ENCODE results near the gene CCDC172. TPM values are rescaled to one million over a fixed set of nuclear protein-coding genes. Genes with fewer than 3 reads are reported as not detected.

The CCDC172 gene
- polyA plus RNA-seq, 2 of the 4 experiments (the other 2 are of a cell fraction), result not detected

DNA sequence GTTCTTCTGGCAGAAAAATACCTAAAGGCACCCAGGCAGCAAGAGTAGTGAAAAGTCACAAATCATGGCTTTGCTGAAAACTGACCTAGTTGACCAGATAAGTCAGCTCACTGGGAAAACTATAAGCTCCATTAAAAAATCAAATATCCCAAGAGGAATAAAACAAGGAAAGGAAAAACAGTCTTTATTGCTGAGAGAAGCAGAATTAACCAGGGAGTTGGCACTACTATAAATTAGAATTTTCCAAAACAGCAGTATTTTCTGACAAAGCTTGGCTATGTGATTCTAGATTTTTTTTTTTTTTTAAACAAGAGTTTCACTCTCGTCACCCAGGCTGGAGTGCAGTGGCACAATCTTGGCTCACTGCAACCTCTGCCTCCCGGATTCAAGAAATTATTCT is 12.6 kb downstream of the CCDC172 start (continued):
- TF ChIP-seq BCL3 (IDR thresholded peaks at IDR 0.05) (no peak), NR3C1 (IDR thresholded peaks at IDR 0.05) (no peak), RNF2 (IDR thresholded peaks at IDR 0.05; ENCODE audit: borderline replicate concordance, low read depth) (no peak), KDM1A (IDR thresholded peaks at IDR 0.05; ENCODE audit: low read depth) (no peak), POLR2AphosphoS2 (conservative IDR thresholded peaks at IDR 0.05; ENCODE audit: low read length) (no peak), SMC3 (IDR thresholded peaks at IDR 0.05) (no peak), FOSB (CRISPR knock-in tag; IDR thresholded peaks at IDR 0.05) (no peak)
- TF ChIP-seq, protein P1, sequence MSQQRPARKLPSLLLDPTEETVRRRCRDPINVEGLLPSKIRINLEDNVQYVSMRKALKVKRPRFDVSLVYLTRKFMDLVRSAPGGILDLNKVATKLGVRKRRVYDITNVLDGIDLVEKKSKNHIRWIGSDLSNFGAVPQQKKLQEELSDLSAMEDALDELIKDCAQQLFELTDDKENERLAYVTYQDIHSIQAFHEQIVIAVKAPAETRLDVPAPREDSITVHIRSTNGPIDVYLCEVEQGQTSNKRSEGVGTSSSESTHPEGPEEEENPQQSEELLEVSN (IDR thresholded peaks at IDR 0.05; ENCODE audit: borderline replicate concordance, low read depth), result no peak

DNA sequence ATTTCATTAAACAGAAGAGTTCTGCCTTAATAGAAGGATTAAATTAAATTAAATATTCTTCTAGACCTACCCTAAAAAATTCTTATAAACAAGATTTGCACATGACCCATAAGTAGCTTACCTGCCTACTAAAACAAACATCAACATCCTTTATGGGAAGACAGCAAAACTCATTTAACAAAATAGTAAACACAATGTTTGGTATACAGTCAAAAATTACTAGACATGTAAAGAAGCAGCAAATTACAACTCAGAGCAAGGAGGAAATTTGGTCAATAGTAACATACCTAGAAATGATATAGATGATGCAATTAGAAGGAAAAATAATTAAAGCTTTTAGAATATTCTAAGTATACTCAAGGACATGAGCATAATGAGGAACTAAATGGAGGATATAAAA is 27.9 kb downstream of the CCDC172 start:
- no peak for TF ChIP-seq PHF8 (IDR thresholded peaks at IDR 0.05; ENCODE audit: borderline replicate concordance, low read depth)
- no peak for TF ChIP-seq EHF (CRISPR knock-in tag; IDR thresholded peaks at IDR 0.05)
- Histone ChIP-seq H3K27ac (no peak overlapping the region), H3K4me1 (no peaks in the 10 kb centered on the region), H3K4me2 (no peak overlapping the region), H3K9me3 (no peaks in the 10 kb centered on the region), H3K4me3 (no peak overlapping the region)
- ATAC-seq (no peak), FAIRE-seq (no peak), DNase-seq (ENCODE audit: low read depth in 1 of 2, low spot score in 1 of 2) (no peak)
- POLR2A ChIA-PET, result no interaction called here
- CTCF ChIA-PET, result no interaction called here

GRCh38 chr10:116353817-116354216 is 29.6 kb downstream of the CCDC172 start:
- Histone ChIP-seq H3K4me2 (no peak overlapping the region), H3K9me3 (no peaks in the 10 kb centered on the region), H3K4me3 (no peak overlapping the region), H3K27ac (no peak overlapping the region), H3K4me1 (no peaks in the 10 kb centered on the region)
- ATAC-seq (no peak), DNase-seq (ENCODE audit: low read depth in 1 of 2, low spot score in 1 of 2) (no peak), FAIRE-seq (no peak)
- ChIA-PET POLR2A (no interaction called here), CTCF (interaction anchor here (0.6 kb wide), 1 partner anchor 753 kb away, joined by 4 read pairs; no protein-coding TSS in a partner anchor)
- TF ChIP-seq RARB (CRISPR knock-in tag; IDR thresholded peaks at IDR 0.05) (no peak), ELK1 (IDR thresholded peaks at IDR 0.05; ENCODE audit: low read depth, low read length) (no peak), TP53 (CRISPR knock-in tag; IDR thresholded peaks at IDR 0.05) (no peak), HMGXB4 (CRISPR knock-in tag; IDR thresholded peaks at IDR 0.05; ENCODE audit: borderline replicate concordance) (no peak), BHLHE40 (IDR thresholded peaks at IDR 0.05; ENCODE audit: low read depth, low read length) (no peak)
- 24% methylated on average over 4 of the region's 4 CpGs for WGBS (ENCODE audit: missing lambda C conversion rate)

- DNase-seq (ENCODE audit: low read depth in 1 of 2, low spot score in 1 of 2) (no peak), ATAC-seq (no peak), FAIRE-seq (no peak)
- CTCF ChIA-PET, result no interaction called here
- TF ChIP-seq, protein P2, sequence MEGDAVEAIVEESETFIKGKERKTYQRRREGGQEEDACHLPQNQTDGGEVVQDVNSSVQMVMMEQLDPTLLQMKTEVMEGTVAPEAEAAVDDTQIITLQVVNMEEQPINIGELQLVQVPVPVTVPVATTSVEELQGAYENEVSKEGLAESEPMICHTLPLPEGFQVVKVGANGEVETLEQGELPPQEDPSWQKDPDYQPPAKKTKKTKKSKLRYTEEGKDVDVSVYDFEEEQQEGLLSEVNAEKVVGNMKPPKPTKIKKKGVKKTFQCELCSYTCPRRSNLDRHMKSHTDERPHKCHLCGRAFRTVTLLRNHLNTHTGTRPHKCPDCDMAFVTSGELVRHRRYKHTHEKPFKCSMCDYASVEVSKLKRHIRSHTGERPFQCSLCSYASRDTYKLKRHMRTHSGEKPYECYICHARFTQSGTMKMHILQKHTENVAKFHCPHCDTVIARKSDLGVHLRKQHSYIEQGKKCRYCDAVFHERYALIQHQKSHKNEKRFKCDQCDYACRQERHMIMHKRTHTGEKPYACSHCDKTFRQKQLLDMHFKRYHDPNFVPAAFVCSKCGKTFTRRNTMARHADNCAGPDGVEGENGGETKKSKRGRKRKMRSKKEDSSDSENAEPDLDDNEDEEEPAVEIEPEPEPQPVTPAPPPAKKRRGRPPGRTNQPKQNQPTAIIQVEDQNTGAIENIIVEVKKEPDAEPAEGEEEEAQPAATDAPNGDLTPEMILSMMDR (IDR thresholded peaks at IDR 0.05), result no peak
- no peak for TF ChIP-seq RCOR1 (IDR thresholded peaks at IDR 0.05; ENCODE audit: low read depth, low read length)
- no peak for TF ChIP-seq JUN (IDR thresholded peaks at IDR 0.05)
- TF ChIP-seq MAX (IDR thresholded peaks at IDR 0.05), result no peak
- no peak for TF ChIP-seq EHMT2 (IDR thresholded peaks at IDR 0.05; ENCODE audit: low read depth)
- no peak overlapping the region for H3K27ac ChIP-seq
- H3K9me3 ChIP-seq, result no peaks in the 10 kb centered on the region
- H3K4me3 ChIP-seq, result no peak overlapping the region
- H3K4me1 ChIP-seq, result no peaks in the 10 kb centered on the region
- POLR2A ChIA-PET, result no interaction called here
- WGBS (ENCODE audit: missing lambda C conversion rate), result 77% methylated on average over 2 of the region's 2 CpGs
- H3K4me2 ChIP-seq, result no peak overlapping the region
These were observed 31.1 kb downstream of the CCDC172 start for GRCh38 chr10:116355341-116355740.
